GM19372 (cell line): ENCODE measurements around the gene PNPLA1.

Source experiments
- ATAC-seq: cut with Tn5 transposase; IDR thresholded peaks from one replicate; pipeline ENCODE4 v1.9.1; 2021; ENCODE audit warnings: mild to moderate bottlenecking, low read depth, moderate library complexity; ENCODE audit not compliant: unreplicated experiment

The PNPLA1 gene

GRCh38 chr6:36283608-36284007 lies 13.7 kb downstream of the PNPLA1 start:
- ATAC-seq: no peak

GRCh38 chr6:36284359-36284758 lies 14.5 kb downstream of the PNPLA1 start:
- ATAC-seq: no peak

- ATAC-seq: no peak
Measured at GRCh38 chr6:36285187-36285671, 15.4 kb downstream of the PNPLA1 start.

GRCh38 chr6:36285797-36286196 lies 15.9 kb downstream of the PNPLA1 start:
- ATAC-seq: no peak

DNA sequence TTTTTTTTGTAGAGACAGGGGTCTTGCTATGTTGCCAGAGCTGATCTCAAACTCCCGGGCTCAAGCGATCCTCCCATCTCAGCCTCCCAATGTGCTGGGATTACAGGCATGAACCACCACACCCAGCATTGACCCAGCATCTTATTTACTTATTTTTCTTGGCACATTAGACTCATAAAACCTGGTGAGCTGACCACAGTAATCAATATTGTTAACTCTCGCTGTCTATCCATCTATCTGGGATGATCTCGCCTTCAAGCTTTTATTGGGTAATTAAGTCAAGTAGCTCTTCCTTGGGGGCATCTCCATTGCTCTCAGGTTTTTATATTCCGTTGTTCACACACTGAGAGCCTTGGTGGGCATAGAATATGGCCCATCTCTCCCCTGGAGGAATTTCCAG lies 17.0 kb downstream of the PNPLA1 start:
- no peak for ATAC-seq

DNA sequence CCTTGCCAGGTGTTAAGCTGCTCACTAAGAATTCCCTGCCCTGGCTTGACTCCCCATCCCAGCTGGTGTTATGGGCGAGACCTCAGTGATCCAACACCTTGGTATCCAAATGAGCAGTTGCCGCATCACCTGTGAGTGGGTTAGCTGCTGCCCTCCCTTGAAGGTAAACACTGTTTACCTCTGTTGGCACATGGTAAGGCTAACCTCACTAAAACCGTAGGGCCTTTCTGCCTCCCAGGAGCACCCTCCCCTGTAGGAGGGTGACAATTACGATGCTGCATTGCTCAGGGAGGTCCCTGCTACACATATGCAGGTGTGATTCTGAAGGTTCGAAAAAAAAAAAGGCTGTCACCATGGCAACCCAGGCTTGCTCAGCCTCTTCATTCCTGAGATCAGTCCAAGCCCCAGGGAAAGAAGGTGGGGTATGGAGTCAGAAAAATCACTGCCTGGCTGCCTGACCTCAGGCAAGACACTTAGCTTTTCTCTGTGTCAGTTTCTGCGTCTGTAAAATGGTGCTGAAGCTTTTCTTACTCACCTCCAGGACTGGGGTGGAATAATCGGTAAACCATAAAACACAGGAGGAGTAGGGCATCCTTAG lies 19.5 kb downstream of the PNPLA1 start:
- ATAC-seq: no peak

DNA sequence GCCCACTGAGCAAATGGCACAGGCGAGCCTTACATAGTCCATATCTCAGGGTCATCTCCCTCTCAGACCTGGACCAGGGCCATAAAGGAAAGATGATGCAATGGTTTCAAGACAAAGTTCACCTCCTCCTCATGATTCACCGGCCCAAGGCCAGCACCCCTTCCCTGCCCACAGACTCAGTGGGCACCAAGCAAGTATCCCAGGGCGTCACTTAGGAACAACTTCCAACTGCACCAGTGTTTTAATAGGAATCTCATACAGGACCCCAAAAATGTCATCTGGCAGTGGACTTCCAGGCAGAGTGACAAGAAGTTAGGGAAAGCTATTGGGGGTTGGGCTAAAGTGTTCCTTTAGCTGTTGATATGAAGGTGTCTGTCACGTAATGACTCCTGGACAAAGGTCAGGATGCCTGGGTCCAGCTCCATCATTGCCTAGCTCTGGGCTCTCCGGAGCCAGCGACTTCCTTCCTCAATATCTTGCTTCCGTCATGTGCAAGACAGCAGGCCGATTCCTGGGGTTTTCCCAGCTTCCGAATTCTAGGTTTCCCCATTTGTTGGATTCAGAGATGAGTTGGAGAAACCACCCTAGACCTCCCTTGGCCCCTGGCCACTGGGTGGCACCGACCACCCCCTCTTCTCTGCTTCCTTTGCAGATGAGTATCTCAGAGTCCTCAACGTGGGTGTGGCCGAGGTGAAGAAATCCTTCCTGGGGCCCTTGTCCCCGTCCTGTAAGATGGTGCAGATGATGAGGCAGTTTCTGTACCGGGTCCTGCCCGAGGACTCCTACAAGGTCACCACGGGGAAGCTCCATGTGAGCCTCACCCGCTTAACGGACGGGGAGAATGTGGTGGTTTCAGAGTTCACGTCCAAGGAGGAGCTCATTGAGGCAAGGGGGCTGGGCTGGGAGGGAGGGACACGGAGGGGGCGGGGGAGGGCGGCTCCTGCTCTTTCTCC lies 21.1 kb downstream of the PNPLA1 start:
- ATAC-seq: no peak

- ATAC-seq: no peak
Measured at GRCh38 chr6:36292170-36292569, 22.3 kb downstream of the PNPLA1 start.

GRCh38 chr6:36296240-36296639 lies 26.4 kb downstream of the PNPLA1 start:
- ATAC-seq: no peak

GRCh38 chr6:36297051-36297450 lies 27.2 kb downstream of the PNPLA1 start:
- no peak for ATAC-seq

DNA sequence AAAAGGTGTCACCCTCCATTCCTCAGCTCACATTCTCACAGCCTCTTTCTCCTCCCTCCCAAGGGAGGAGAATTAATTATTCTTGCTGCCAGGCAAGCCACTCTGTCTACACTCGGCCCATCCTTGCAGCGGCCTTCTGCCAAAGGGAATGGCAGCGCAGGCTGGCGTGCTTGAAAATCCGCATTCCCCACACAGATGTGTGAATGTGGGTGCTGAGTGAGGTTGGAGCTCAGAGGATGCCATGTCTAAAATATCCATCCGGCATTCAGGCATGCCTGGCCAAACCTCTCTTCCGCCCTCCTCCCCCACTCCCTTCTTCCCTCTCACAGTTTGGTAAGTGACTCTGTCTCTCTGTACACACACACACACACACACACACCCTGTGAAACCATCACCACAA lies 27.7 kb downstream of the PNPLA1 start:
- no peak for ATAC-seq

DNA sequence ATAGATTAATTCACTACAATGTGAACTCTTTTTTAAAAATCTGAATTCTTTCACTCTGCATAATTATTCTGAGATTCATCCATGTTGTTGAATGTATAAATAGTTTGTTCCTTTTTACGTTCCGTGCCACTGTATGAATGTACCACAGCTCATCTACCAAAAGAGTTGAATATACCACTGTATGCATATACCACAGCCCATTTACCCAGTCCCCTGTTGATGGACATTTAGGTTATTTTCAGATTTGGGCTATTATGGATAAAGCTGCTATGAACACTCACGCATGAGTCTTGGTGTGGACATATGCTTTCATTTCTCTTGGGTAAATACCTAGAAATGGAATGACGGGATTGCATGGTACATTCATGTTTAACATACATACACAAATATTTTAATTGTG lies 28.2 kb downstream of the PNPLA1 start:
- ATAC-seq: no peak

GRCh38 chr6:36301085-36301658 lies 31.3 kb downstream of the PNPLA1 start:
- no peak for ATAC-seq

GRCh38 chr6:36301781-36302180 lies 31.9 kb downstream of the PNPLA1 start:
- no peak for ATAC-seq

DNA sequence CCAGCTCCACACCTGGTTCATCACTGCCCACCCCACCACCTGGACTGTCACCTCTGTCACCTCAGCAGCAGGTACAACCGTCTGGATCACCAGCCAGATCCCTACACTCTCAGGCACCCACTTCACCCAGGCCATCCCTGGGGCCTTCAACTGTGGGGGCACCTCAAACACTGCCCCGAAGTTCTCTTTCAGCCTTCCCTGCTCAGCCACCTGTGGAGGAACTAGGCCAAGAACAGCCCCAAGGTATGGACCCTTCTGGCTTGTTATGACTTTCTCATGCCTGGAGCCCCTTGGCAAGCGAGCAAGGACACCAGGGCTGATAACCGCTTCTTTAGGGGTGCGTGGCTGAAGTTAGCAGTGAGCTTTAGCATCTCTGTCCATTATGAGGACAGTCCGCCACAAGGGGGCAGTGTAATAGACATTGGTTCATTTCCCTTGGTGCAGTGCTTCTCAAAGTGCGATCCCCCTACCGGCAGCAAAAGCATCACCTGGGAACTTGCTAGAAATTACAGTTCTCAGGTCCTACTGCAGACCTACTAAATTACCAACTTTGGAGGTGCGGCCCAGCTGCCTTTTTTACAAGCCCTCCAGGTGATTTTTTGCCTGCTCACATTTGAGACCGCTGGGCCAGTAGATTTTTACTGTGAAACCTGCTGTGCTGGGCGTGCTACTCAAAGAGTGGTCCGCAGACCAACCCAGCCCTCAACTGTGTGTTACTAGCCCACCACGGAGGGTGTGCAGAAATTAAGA lies 32.5 kb downstream of the PNPLA1 start:
- ATAC-seq: peak; percentile 62

DNA sequence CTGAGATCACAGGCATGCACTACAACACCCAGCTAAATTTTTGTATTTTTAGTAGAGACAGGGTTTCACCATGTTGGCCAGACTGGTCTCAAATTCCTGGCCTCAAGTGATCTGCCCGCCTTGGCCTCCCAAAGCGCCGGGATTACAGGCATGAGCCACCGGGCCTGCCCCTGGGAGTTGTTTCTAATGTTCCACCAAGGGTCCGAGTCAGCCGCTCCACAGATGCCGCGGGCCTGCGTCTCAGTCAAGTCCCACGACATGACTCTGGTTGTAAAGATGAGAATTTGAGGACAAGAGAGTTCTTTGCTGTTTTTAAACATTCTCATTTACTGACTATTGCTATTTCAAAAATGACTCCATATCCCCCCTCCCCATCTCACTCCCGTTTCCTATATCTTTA lies 36.0 kb downstream of the PNPLA1 start:
- no peak for ATAC-seq

- no peak for ATAC-seq
Measured at GRCh38 chr6:36306375-36306774, 36.5 kb downstream of the PNPLA1 start.

DNA sequence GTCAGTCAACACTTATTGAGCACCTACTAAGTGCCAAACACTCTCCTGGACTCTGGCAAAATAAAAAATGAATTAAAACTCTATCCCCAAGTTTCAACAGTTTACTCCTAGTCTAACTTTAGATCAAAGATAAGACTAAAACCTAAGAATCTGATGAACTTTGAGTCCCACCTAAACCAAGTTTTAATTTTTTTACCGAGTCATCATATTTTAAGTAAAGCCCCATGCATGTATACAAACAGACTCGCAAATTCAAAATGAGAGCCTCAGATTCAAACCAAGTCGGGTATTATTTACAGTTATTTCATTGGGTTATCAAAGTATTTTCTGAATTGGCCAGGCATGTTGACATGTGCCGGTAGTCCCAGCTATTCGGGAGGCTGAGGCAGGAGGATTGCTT lies 38.7 kb downstream of the PNPLA1 start:
- no peak for ATAC-seq

DNA sequence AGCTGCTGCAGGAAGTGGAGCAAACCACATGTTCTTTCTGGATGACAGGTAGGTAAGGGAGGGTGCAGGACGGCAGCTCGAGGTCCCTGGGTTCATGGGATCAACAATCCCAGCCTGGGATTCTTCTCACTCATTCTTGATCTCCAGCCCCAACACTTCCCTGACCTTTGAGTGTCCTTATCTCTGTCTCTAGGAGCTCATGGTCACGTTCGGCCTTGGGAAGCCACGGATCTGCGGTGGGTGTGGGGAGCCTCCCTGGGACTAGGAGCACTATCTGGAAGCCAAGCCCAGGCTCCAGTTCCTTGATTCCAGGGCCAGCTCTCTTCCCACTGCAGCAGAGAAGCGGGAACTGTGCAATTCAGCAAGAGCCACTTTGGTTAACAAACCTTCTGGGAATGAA lies 39.3 kb downstream of the PNPLA1 start:
- ATAC-seq: no peak

GRCh38 chr6:36309900-36310299 lies 40.0 kb downstream of the PNPLA1 start:
- no peak for ATAC-seq
